ENCODE data around the gene KIFBP.
A peak's percentile ranks its signal among the peaks of the same experiment; 100 is the strongest.
"Not testable (repeated sequence)": the region's sequence is repeated elsewhere in the genome, so short reads cannot be mapped to it uniquely, and the experiment has no call there.

Gene KIFBP

GRCh38 chr10:68979738-68980137 lies 8.9 kb upstream of the KIFBP start:
- not testable (repeated sequence) for H3K4me1 Mint-ChIP-seq; DNase-seq (ENCODE audit: low spot score in 2 of 2); ATAC-seq (ENCODE audit: low read depth); H3K27ac Mint-ChIP-seq; H3K9me3 Mint-ChIP-seq; H3K4me3 Mint-ChIP-seq; H3K27me3 Mint-ChIP-seq
- H3K36me3 Mint-ChIP-seq, result peaks cover 29% of the 10 kb centered on the region

DNA sequence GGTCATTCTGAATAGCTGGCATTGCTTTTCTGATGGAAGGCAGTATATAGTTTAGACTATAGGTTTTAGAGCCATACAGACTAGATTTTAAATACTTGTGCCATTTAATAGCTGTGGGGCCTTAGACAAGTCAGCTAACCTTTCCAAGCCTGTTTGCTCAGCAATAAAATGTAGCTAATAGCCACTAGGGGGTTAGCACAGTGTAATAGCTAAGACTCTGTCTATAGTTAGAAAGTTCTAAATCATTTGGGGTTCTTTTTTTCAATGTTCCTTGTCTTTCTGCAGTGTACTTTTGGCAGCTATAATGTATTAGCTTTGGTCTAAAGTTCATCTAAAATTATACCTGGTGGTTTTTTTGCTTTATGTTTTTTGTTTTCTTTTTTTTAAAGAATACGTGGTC lies 7.5 kb upstream of the KIFBP start:
- ATAC-seq (ENCODE audit: low read depth) (peak; percentile 57), DNase-seq (ENCODE audit: low spot score in 2 of 2) (no peak)
- Mint-ChIP-seq H3K4me3 (no peak overlapping the region), H3K27me3 (no peaks in the 10 kb centered on the region), H3K27ac (no peak overlapping the region), H3K36me3 (peaks cover 26% of the 10 kb centered on the region), H3K9me3 (no peaks in the 10 kb centered on the region), H3K4me1 (no peaks in the 10 kb centered on the region)

DNA sequence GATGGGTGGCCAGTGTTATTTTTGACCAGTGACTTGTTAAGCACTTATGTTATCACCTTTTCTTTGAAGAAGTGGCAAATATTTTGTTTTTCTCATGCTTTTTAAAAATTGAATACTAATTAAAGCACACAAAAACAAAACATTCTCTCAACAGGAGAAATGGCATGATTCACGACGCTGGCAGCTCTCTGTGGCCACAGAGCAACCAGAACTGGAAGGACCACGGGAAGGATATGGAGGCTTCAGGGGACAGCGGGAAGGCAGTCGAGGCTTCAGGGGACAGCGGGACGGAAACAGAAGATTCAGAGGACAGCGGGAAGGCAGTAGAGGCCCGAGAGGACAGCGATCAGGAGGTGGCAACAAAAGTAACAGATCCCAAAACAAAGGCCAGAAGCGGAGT lies 6.2 kb upstream of the KIFBP start:
- no peak for ATAC-seq (ENCODE audit: low read depth)
- no peak overlapping the region for H3K4me3 Mint-ChIP-seq
- H3K9me3 Mint-ChIP-seq, result no peaks in the 10 kb centered on the region
- H3K27ac Mint-ChIP-seq, result peak overlapping the region; percentile 32
- no peak for DNase-seq (ENCODE audit: low spot score in 2 of 2)
- no peaks in the 10 kb centered on the region for H3K4me1 Mint-ChIP-seq
- no peaks in the 10 kb centered on the region for H3K27me3 Mint-ChIP-seq
- H3K36me3 Mint-ChIP-seq, result peaks cover 22% of the 10 kb centered on the region

- Mint-ChIP-seq H3K27me3 (no peaks in the 10 kb centered on the region), H3K36me3 (peaks cover 8% of the 10 kb centered on the region), H3K9me3 (no peaks in the 10 kb centered on the region), H3K27ac (no peak overlapping the region), H3K4me3 (peak overlapping the region; percentile 99), H3K4me1 (peaks cover 22% of the 10 kb centered on the region)
- DNase-seq (ENCODE audit: low spot score in 2 of 2) (no peak), ATAC-seq (ENCODE audit: low read depth) (no peak)
These were observed 992 bp upstream of the KIFBP start for GRCh38 chr10:68987611-68988010.

GRCh38 chr10:68989317-68989990 lies 851 bp downstream of the KIFBP start:
- Mint-ChIP-seq H3K4me1 (peaks cover 28% of the 10 kb centered on the region), H3K36me3 (peaks cover 5% of the 10 kb centered on the region), H3K9me3 (no peaks in the 10 kb centered on the region), H3K27me3 (no peaks in the 10 kb centered on the region), H3K4me3 (peak overlapping the region; percentile 99), H3K27ac (peak overlapping the region; percentile 67)
- ATAC-seq (ENCODE audit: low read depth), result no peak
- DNase-seq (ENCODE audit: low spot score in 2 of 2), result no peak

DNA sequence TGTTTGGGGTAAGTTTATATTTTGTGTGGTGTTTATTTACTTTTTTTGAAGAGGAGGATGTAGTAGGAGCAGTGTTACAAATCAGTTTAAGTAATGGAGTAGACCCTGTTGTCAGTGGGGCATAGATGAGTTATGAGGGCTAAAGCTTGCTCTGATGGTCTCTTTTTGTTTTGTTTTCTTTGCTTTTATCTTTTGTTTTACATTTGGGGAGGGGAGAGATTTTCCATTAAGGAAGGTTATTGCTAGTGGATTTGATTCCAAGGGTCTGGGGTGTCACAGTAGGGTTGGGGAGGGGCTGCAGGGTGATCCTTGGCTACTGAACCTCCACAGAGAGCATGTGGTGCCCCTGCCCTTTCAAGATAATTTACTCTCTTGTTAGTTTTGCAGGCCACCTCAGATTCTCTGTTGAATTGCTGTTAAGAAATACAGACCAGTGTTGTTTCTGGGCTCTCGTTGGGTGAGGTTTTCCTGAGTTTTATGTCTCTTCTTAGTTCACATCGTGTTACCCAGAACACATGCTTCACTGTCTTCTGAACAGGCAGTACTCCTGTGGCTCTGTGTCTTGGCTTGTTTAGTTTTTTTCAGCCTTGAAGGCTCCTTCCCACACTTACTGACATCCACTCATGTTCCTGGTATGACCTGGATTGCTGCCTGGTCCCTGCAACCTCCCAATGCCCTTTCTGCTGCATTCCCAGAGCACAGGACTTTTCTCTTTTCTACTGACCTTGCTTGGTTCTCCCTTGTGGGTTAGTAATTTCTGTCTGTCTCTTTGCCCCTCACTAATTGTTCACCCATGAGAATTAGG lies 4.2 kb downstream of the KIFBP start:
- Mint-ChIP-seq H3K27me3 (no peaks in the 10 kb centered on the region), H3K27ac (no peak overlapping the region), H3K9me3 (no peaks in the 10 kb centered on the region), H3K4me1 (peaks cover 39% of the 10 kb centered on the region), H3K4me3 (no peak overlapping the region), H3K36me3 (peaks cover 4% of the 10 kb centered on the region)
- no peak for DNase-seq (ENCODE audit: low spot score in 2 of 2)
- ATAC-seq (ENCODE audit: low read depth), result no peak

- Mint-ChIP-seq H3K9me3 (no peaks in the 10 kb centered on the region), H3K4me1 (peaks cover 20% of the 10 kb centered on the region), H3K4me3 (no peak overlapping the region), H3K27ac (peak overlapping the region; percentile 16), H3K27me3 (no peaks in the 10 kb centered on the region), H3K36me3 (peaks cover 7% of the 10 kb centered on the region)
- ATAC-seq (ENCODE audit: low read depth), result peak; percentile 45
- no peak for DNase-seq (ENCODE audit: low spot score in 2 of 2)
These were observed 8.6 kb downstream of the KIFBP start for GRCh38 chr10:68997211-68997610.

DNA sequence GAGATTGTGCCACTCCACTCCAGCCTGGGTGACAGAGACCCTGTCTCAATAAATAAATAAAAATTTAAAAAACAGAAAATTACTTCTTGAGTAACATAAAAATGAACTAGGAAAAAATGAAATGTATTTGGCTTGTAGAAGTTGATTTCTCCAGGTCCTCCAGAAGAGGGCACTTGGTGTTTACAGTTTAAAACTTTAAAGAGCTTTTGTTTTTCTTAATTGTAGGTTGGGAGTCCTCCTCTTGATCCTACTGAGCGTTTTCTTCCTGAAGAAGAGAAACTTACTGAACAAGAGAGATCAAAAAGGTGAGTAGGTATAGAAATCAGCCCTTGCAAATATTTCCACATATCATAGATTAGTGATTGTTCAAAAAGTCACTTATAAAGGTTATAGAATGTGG lies 16.2 kb downstream of the KIFBP start:
- Mint-ChIP-seq H3K9me3 (no peaks in the 10 kb centered on the region), H3K27me3 (no peaks in the 10 kb centered on the region), H3K4me1 (no peaks in the 10 kb centered on the region), H3K36me3 (peaks cover 7% of the 10 kb centered on the region), H3K4me3 (no peak overlapping the region), H3K27ac (no peak overlapping the region)
- DNase-seq (ENCODE audit: low spot score in 2 of 2), result peak in 1 of 2 donors; percentile 29
- ATAC-seq (ENCODE audit: low read depth), result peak; percentile 47

DNA sequence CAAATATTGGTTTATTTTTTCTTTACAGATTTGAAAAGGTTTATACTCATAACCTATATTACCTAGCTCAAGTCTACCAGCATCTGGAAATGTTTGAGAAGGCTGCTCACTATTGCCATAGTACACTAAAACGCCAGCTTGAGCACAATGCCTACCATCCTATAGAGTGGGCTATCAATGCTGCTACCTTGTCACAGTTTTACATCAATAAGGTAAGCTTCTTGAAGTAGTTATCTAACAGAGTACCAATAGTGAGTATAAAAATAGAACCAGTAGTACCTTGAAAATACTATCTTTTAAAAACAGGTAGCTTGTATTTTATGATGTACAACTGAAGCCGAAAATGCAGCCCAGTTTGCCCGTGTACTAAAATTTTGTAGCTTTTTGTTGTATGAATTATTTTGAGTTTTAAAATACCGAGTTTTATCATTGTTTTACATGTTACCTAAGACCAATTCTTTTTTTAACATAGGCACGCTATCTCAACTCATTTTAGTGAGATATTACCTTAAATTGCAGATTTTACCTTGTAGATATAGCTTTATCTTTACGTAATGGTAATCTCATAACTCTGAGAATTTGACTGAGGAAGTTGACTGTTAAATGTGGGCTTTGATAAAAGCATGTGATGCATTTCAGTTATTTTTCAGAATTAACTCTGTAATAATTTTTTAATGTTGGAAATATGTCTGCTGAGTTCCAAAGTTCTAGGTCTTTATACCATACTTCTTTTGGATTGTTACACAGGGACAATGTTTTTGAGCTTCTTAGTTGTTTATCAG lies 17.3 kb downstream of the KIFBP start:
- no peaks in the 10 kb centered on the region for H3K27me3 Mint-ChIP-seq
- no peak overlapping the region for H3K27ac Mint-ChIP-seq
- peaks cover 12% of the 10 kb centered on the region for H3K36me3 Mint-ChIP-seq

DNA sequence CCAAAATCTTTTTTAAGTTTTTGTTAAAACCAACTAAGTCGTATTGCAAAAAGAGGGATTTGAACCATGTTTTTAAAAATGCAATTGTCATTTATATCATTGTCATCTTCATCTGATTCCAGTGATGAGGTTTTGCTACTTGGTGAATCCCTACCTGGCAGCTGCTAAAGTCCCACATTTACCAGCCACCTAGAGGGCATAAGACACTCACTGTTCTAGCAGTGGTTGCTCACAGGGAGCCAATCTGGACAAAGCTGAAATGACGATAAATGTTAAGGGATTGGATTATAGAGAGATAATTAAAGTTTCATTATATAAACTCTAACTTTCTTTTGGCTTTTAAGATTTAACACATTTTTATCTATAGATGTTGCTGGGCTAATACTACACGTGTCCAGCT lies 18.7 kb downstream of the KIFBP start:
- H3K27me3 Mint-ChIP-seq, result no peaks in the 10 kb centered on the region

More for the DNA sequence above, 17.3 kb downstream of the KIFBP start:
- Mint-ChIP-seq H3K4me3 (no peak overlapping the region), H3K9me3 (no peaks in the 10 kb centered on the region), H3K4me1 (no peaks in the 10 kb centered on the region)
- ATAC-seq (ENCODE audit: low read depth), result no peak
- DNase-seq (ENCODE audit: low spot score in 2 of 2), result no peak

GRCh38 chr10:69009360-69009759 lies 20.8 kb downstream of the KIFBP start:
- Mint-ChIP-seq H3K36me3 (peaks cover 22% of the 10 kb centered on the region), H3K4me3 (no peak overlapping the region), H3K27me3 (no peaks in the 10 kb centered on the region), H3K27ac (no peak overlapping the region), H3K4me1 (no peaks in the 10 kb centered on the region), H3K9me3 (no peaks in the 10 kb centered on the region)
- no peak for DNase-seq (ENCODE audit: low spot score in 2 of 2)
- ATAC-seq (ENCODE audit: low read depth), result no peak

More for the DNA sequence above, 18.7 kb downstream of the KIFBP start:
- no peak overlapping the region for H3K27ac Mint-ChIP-seq
- H3K4me3 Mint-ChIP-seq, result no peak overlapping the region
- no peaks in the 10 kb centered on the region for H3K9me3 Mint-ChIP-seq
- no peak for ATAC-seq (ENCODE audit: low read depth)
- DNase-seq (ENCODE audit: low spot score in 2 of 2), result no peak
- no peaks in the 10 kb centered on the region for H3K4me1 Mint-ChIP-seq
- H3K36me3 Mint-ChIP-seq, result peaks cover 12% of the 10 kb centered on the region

GRCh38 chr10:69010151-69010640 lies 21.6 kb downstream of the KIFBP start:
- no peaks in the 10 kb centered on the region for H3K4me1 Mint-ChIP-seq
- H3K27ac Mint-ChIP-seq, result no peak overlapping the region
- DNase-seq (ENCODE audit: low spot score in 2 of 2) (no peak), ATAC-seq (ENCODE audit: low read depth) (no peak)
- H3K9me3 Mint-ChIP-seq, result no peaks in the 10 kb centered on the region
- H3K4me3 Mint-ChIP-seq, result no peak overlapping the region
- H3K27me3 Mint-ChIP-seq, result no peaks in the 10 kb centered on the region
- H3K36me3 Mint-ChIP-seq, result peaks cover 23% of the 10 kb centered on the region

DNA sequence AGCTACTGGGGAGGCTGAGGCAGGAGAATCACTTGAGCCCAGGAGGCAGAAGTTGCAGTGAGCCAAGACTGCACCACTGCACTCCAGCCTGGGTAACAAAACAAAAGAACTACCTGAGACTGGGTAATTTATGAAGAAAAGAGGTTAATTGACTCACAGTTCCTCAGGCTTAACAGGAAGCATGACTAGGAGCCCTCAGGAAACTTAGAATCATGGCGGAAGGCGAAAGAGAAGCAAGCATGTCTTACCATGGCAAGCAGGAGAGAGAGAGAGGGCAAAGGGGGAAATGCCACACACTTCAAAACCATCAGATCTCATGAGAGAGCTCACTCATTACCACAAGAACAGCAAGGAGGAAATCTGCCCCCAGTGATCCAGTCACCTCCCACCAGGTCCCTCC lies 24.2 kb downstream of the KIFBP start:
- H3K27ac Mint-ChIP-seq; H3K9me3 Mint-ChIP-seq; H3K4me1 Mint-ChIP-seq; H3K27me3 Mint-ChIP-seq; DNase-seq (ENCODE audit: low spot score in 2 of 2); ATAC-seq (ENCODE audit: low read depth); H3K4me3 Mint-ChIP-seq: not testable (repeated sequence)
- H3K36me3 Mint-ChIP-seq, result peaks cover 29% of the 10 kb centered on the region

GRCh38 chr10:69014171-69014570 lies 25.6 kb downstream of the KIFBP start:
- no peak for DNase-seq (ENCODE audit: low spot score in 2 of 2)
- H3K36me3 Mint-ChIP-seq, result peaks cover 38% of the 10 kb centered on the region

More at GRCh38 chr10:69014171-69014570, 25.6 kb downstream of the KIFBP start:
- Mint-ChIP-seq H3K4me1 (no peaks in the 10 kb centered on the region), H3K4me3 (no peak overlapping the region), H3K9me3 (no peaks in the 10 kb centered on the region), H3K27me3 (no peaks in the 10 kb centered on the region), H3K27ac (peak overlapping the region; percentile 2)
- ATAC-seq (ENCODE audit: low read depth), result no peak
